Upper lobe of left lung (tissue), 6 donors: ENCODE data around the gene SLAMF9. TPM values are rescaled to one million over a fixed set of nuclear protein-coding genes. Genes with fewer than 3 reads are reported as not detected.

ENCODE experiments used
- total RNA-seq, 6 donors: library from RNA; depleted of rRNA in 4 of 6; stranded (reverse); fragments of >200 nt in 4 of 6; gene quantifications; one replicate each; pipeline versions ENCODE4 v1.1.0 to v1.2.1, GENCODE V29; 2016 to 2021
- donor health status: DM: no; HTN: no; CAD: no; lungs with moderate emphysema.
- donor health status: DM: no; HTN: yes; CAD: no; lungs with severe emphysema.

Gene SLAMF9
- total RNA-seq, 6 donors from 2014 or later: 0.34 TPM; not detected in 5

Other genes starting within 250 kb of the SLAMF9 start
- 1 to 10 TPM in 1 of 6 donors, under 1 TPM in 2, not detected in 3; 0.69 to 2.1 (median 0.84) TPM for gene CRP, start 239.6 kb downstream of the SLAMF9 start, total RNA-seq
- 10 to 100 TPM; 59.1 to 96.8 (median 79.9) TPM for gene DUSP23, start 173.3 kb downstream of the SLAMF9 start, total RNA-seq
- gene FCRL6, start 151.9 kb downstream of the SLAMF9 start, total RNA-seq: 1 to 10 TPM; 1.8 to 5.2 (median 3.0) TPM
- 10 to 100 TPM in 5 of 6 donors, 1 to 10 TPM in 1; 4.1 to 50.3 (median 27.6) TPM for gene SLAMF8, start 127.4 kb downstream of the SLAMF9 start, total RNA-seq
- gene VSIG8, start 91.6 kb downstream of the SLAMF9 start, total RNA-seq: under 1 TPM in 1 of 6 donors, not detected in 5; 0.34 TPM
- gene CFAP45, start 54.1 kb downstream of the SLAMF9 start, total RNA-seq: 10 to 100 TPM in 2 of 6 donors, 1 to 10 TPM in 4; 1.2 to 34.6 (median 9.0) TPM
- 1,000 to 10,000 TPM in 1 of 6 donors, 100 to 1,000 TPM in 5; 167 to 1,014 (median 605) TPM for gene TAGLN2, start 28.7 kb downstream of the SLAMF9 start, total RNA-seq
- gene IGSF9, start 8.6 kb downstream of the SLAMF9 start, total RNA-seq: 1 to 10 TPM in 4 of 6 donors, under 1 TPM in 2; 0.55 to 2.3 (median 1.5) TPM
- 1 to 10 TPM; 2.8 to 6.5 (median 6.0) TPM for gene PIGM, start 77.8 kb upstream of the SLAMF9 start, total RNA-seq
- under 1 TPM in 1 of 6 donors, not detected in 5; 0.11 TPM for gene KCNJ10, start 115.9 kb upstream of the SLAMF9 start, total RNA-seq
- not detected for gene KCNJ9, start 127.3 kb upstream of the SLAMF9 start, total RNA-seq
- 10 to 100 TPM; 13.6 to 43.8 (median 36.9) TPM for gene IGSF8, start 144.4 kb upstream of the SLAMF9 start, total RNA-seq
- 10 to 100 TPM in 2 of 6 donors, 1 to 10 TPM in 4; 2.2 to 36.7 (median 3.8) TPM for gene ATP1A2, start 161.5 kb upstream of the SLAMF9 start, total RNA-seq
- under 1 TPM in 2 of 6 donors, not detected in 4; 0.52 to 0.61 TPM for gene ATP1A4, start 197.4 kb upstream of the SLAMF9 start, total RNA-seq
- under 1 TPM in 2 of 6 donors, not detected in 4; 0.17 to 0.91 TPM for gene CASQ1, start 236.3 kb upstream of the SLAMF9 start, total RNA-seq